B cell (primary cell): Measurements from ENCODE around the gene HES7. TPM values are rescaled to one million over a fixed set of nuclear protein-coding genes. Genes with fewer than 3 reads are reported as not detected.

Experiments
- ATAC-seq: fragments of 200-7000 bp; cut with Tn5 transposase; one replicate; pipeline ENCODE4 v1.10.0; 2021; ENCODE audit warnings: low read depth, mild to moderate bottlenecking, moderate number of reproducible peaks, moderate library complexity
- CTCF ChIA-PET: fragments of 350-600 bp; sonication (Branson Sonifier 250); formaldehyde crosslinking; loops from one replicate; lab custom pipeline; 2021; ENCODE audit warnings: antibody characterized with exemption, inconsistent platforms; lab: Charles Lee
- POLR2A ChIA-PET: fragments of 350-600 bp; sonication (Branson Sonifier 250); formaldehyde crosslinking; loops from one replicate; lab custom pipeline; 2021; ENCODE audit warnings: antibody characterized with exemption; lab: Charles Lee
- DNase-seq: peaks from one replicate; pipeline ENCODE4 v3.0.0; 2013
- H2AFZ ChIP-seq: 2 replicates; pipeline ENCODE4 v1.6.1; 2012; ENCODE audit warnings: mild to moderate bottlenecking, low read depth, low read length; ENCODE audit not compliant: insufficient read depth, poor library complexity, severe bottlenecking
- H3K27ac ChIP-seq, 2 donors: 1 replicate in 1 of 2; 2 replicates in 1 of 2; pipeline ENCODE4 v1.5.1; 2012 to 2013; ENCODE audit warnings: low read length in 2 of 2, mild to moderate bottlenecking in 2 of 2, moderate library complexity in 1 of 2
- H3K27me3 ChIP-seq, 4 experiments: fragments of 200-600 bp in 1 of 4; sonication (generic) in 1 of 4; replicated peaks in 1 of 4; 1 replicate in 2 of 4; 2 replicates in 2 of 4; pipeline versions ENCODE4 v1.6.1 to v1.7.0; 2013 to 2016; ENCODE audit warnings: low read length in 3 of 4, mild to moderate bottlenecking in 2 of 4, mixed read lengths in 1 of 4, moderate library complexity in 1 of 4; ENCODE audit not compliant: insufficient read depth in 4 of 4, control insufficient read depth in 3 of 4; ENCODE audit errors: control extremely low read depth in 1 of 4
- H3K36me3 ChIP-seq, 2 experiments: replicated peaks in 1 of 2; 1 replicate in 1 of 2; 2 replicates in 1 of 2; pipeline versions ENCODE4 v1.6.1 to v1.7.1; 2013; ENCODE audit warnings: low read length in 1 of 2; ENCODE audit not compliant: insufficient read depth in 2 of 2, control insufficient read depth in 1 of 2; ENCODE audit errors: control extremely low read depth in 1 of 2, extremely low read depth in 1 of 2
- H3K4me1 ChIP-seq, 2 donors: fragments of 200-600 bp in 1 of 2; sonication (generic) in 1 of 2; 1 replicate in 1 of 2; 2 replicates in 1 of 2; pipeline versions ENCODE4 v1.5.1 to v1.6.1; 2013 to 2017; ENCODE audit warnings: low read length in 2 of 2; ENCODE audit not compliant: control insufficient read depth in 2 of 2, insufficient read depth in 2 of 2
- H3K4me2 ChIP-seq: replicated peaks from 2 replicates; pipeline ENCODE3; 2012; ENCODE audit warnings: mild to moderate bottlenecking, low read depth, low read length; ENCODE audit not compliant: poor library complexity, severe bottlenecking
- H3K4me3 ChIP-seq, 5 experiments: fragments of 200-600 bp in 1 of 5; sonication (generic) in 1 of 5; 1 replicate in 3 of 5; 2 replicates in 2 of 5; pipeline versions ENCODE4 v1.5.1 to v1.7.0; 2011 to 2016; ENCODE audit warnings: low read length in 4 of 5, mild to moderate bottlenecking in 4 of 5, low read depth in 2 of 5, control low read depth in 1 of 5, moderate library complexity in 1 of 5; ENCODE audit not compliant: insufficient read depth in 1 of 5; ENCODE audit errors: control extremely low read depth in 1 of 5, extremely low read depth in 1 of 5
- H3K79me2 ChIP-seq: fragments of 200-600 bp; sonication (generic); one replicate; pipeline ENCODE4 v1.6.0; 2016; ENCODE audit warnings: low read length; ENCODE audit not compliant: control insufficient read depth, insufficient read depth
- H3K9ac ChIP-seq: fragments of 200-600 bp; sonication (generic); 2 replicates; pipeline ENCODE4 v1.6.1; 2017; ENCODE audit warnings: mild to moderate bottlenecking, low read length, moderate library complexity
- H3K9me3 ChIP-seq, 3 donors: one replicate each; pipeline versions ENCODE4 v1.6.1 to v1.7.1; 2013; ENCODE audit warnings: low read length in 2 of 3; ENCODE audit not compliant: control insufficient read depth in 2 of 3, insufficient read depth in 1 of 3; ENCODE audit errors: control extremely low read depth in 1 of 3
- H4K20me1 ChIP-seq: 2 replicates; pipeline ENCODE4 v1.6.0; 2012; ENCODE audit warnings: mild to moderate bottlenecking, low read length; ENCODE audit not compliant: insufficient read depth, control insufficient read depth, poor library complexity, severe bottlenecking
- H3K27ac Mint-ChIP-seq: one replicate; pipeline ENCODE4 v1.8.0; 2021; ENCODE audit warnings: mixed read lengths
- H3K27me3 Mint-ChIP-seq: one replicate; pipeline ENCODE4 v1.8.0; 2021; ENCODE audit warnings: mixed read lengths
- H3K4me1 Mint-ChIP-seq: one replicate; pipeline ENCODE4 v1.8.0; 2021; ENCODE audit warnings: mixed read lengths
- H3K4me3 Mint-ChIP-seq: one replicate; pipeline ENCODE4 v1.8.0; 2021; ENCODE audit warnings: mixed read lengths
- H3K9me3 Mint-ChIP-seq: one replicate; pipeline ENCODE4 v1.8.0; 2022; ENCODE audit warnings: mixed read lengths; ENCODE audit not compliant: insufficient read depth
- EZH2 ChIP-seq: IDR thresholded peaks from 2 replicates; pipeline ENCODE4 v1.6.1; 2012; ENCODE audit warnings: borderline replicate concordance, low read depth, mild to moderate bottlenecking, moderate library complexity, low read length; ENCODE audit not compliant: insufficient read depth, poor library complexity, severe bottlenecking
- WGBS: methylation state at CpG from one replicate; pipeline ENCODE4 v1.1.5; 2013; ENCODE audit warnings: missing lambda C conversion rate; ENCODE audit not compliant: insufficient coverage; 5-methylcytosine and 5-hydroxymethylcytosine counted together
- intact Hi-C: fragments of 100-400 bp; cut with micrococcal nuclease; formaldehyde crosslinking; loops from one replicate; pipeline ENCODE4 v1.10.0; 2022
- polyA plus RNA-seq: library from polyadenylated mRNA; depleted of rRNA; stranded (reverse); fragments of >200 nt; gene quantifications from 2 replicates; pipeline ENCODE4 v1.2.3, GENCODE V29; 2012
- total RNA-seq, 2 donors: library from RNA; stranded (reverse); fragments of 120-200 nt in 1 of 2; gene quantifications; 1 replicate in 1 of 2; 2 replicates in 1 of 2; pipeline versions ENCODE4 v1.2.3 to v1.2.4, GENCODE V29; 2013 to 2022
- TF ChIP-seq, protein P1 (sequence below): fragments of 200-600 bp; IDR thresholded peaks from one replicate; pipeline ENCODE4 v1.8.0; 2022; ENCODE audit warnings: antibody characterized with exemption, mild to moderate bottlenecking

The HES7 gene
- total and polyA plus RNA-seq, 2 donors (not counting 1 experiment from before 2014, with no cell fraction given), result 0.34 TPM; not detected in 1

DNA sequence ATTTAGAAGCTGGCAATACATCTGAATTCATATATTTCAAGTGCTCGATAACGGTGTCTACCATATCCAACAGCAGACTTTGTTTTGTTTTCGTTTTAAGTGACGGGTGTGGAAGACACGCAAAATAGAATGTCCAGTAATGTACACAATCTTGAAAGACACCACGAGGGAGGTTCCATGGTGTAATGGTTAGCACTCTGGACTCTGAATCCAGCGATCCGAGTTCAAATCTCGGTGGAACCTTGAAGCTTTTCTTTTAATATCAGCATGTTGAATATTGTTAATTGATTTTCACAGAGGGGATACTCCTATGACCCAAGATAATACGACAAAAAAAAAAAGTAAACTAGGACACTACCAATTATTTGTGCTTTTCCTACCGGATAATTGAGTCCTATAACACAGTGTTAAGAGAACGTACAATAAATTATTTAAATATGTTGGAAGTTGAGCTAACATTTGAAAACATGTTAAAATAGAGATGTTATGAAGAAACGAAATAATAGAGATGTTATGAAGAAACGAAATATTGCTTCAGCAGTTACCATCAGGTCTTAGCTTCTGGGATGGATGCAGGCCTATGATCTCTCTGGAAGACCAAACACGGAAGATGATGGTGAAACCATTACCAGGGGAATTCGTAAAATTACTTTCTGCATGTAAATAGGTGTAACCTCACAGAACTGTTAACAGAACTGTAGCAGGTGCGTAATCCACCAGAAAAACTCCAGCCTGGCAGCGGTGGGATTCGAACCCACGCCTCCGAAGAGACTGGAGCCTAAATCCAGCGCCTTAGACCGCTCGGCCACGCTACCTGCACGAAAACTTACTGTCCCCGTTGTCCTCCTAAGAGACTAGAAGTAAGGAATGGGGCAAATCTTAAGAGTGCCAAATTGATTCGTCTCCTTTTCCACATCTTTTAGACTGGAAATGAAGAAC, 4.1 kb downstream of the HES7 start:
- TF ChIP-seq EZH2, result no peak
- TF ChIP-seq, protein P1, sequence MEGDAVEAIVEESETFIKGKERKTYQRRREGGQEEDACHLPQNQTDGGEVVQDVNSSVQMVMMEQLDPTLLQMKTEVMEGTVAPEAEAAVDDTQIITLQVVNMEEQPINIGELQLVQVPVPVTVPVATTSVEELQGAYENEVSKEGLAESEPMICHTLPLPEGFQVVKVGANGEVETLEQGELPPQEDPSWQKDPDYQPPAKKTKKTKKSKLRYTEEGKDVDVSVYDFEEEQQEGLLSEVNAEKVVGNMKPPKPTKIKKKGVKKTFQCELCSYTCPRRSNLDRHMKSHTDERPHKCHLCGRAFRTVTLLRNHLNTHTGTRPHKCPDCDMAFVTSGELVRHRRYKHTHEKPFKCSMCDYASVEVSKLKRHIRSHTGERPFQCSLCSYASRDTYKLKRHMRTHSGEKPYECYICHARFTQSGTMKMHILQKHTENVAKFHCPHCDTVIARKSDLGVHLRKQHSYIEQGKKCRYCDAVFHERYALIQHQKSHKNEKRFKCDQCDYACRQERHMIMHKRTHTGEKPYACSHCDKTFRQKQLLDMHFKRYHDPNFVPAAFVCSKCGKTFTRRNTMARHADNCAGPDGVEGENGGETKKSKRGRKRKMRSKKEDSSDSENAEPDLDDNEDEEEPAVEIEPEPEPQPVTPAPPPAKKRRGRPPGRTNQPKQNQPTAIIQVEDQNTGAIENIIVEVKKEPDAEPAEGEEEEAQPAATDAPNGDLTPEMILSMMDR, result no peak
- H3K4me1 Mint-ChIP-seq, result peaks cover 65% of the 10 kb centered on the region
- Histone ChIP-seq H3K36me3 (no peaks in the 10 kb centered on the region), H3K4me1 (peaks cover 61 to 69% of the 10 kb centered on the region in 2 donors), H3K9ac (peak overlapping the region; percentile 72), H2AFZ (no peak overlapping the region), H3K79me2 (no peaks in the 10 kb centered on the region), H3K27me3 (peaks cover 0 to 73% (median 45%) of the 10 kb centered on the region in 4 experiments), H3K9me3 (peaks cover 0 to 25% (median 0%) of the 10 kb centered on the region in 3 donors), H3K4me3 (peak overlapping the region; percentile 66 to 85 (median 70)), H4K20me1 (peaks cover 30% of the 10 kb centered on the region), H3K4me2 (peak overlapping the region; percentile 91), H3K27ac (peak overlapping the region in 1 of 2 donors; percentile 34)
- WGBS, result 2% methylated on average over 17 of the region's 28 CpGs
- H3K27me3 Mint-ChIP-seq, result peaks cover 58% of the 10 kb centered on the region
- no peaks in the 10 kb centered on the region for H3K9me3 Mint-ChIP-seq
- intact Hi-C loops, result loop anchor here (1.0 to 5.0 kb wide), 8 partner anchors 18 to 181 kb away; no protein-coding TSS in a partner anchor
- H3K4me3 Mint-ChIP-seq, result peak overlapping the region; percentile 94
- DNase-seq (peak; percentile 95), ATAC-seq (peak; percentile 48)
- POLR2A ChIA-PET, result interaction anchor here (0.6 to 3.1 kb wide), 16 partner anchors 18 to 570 kb away, joined by 3 to 23 read pairs (median 6); partner anchors contain the start of genes CTC1 and VAMP2
- H3K27ac Mint-ChIP-seq, result peak overlapping the region; percentile 97
- CTCF ChIA-PET, result interaction anchor here (0.7 to 20.5 kb wide), 31 partner anchors 8 to 297 kb away, joined by 3 to 360 read pairs (median 8); partner anchors contain the start of genes AURKB, BORCS6, CTC1 and PER1
